Fibroblast of lung (primary cell): Measurements from ENCODE around the gene FGFR3.

Experiments used
- CTCF ChIP-seq, 2 donors: IDR thresholded peaks in 1 of 2; conservative IDR thresholded peaks in 1 of 2; 1 replicate in 1 of 2; 2 replicates in 1 of 2; pipeline ENCODE4 v1.5.1; 2011 to 2012; ENCODE audit warnings: low read length in 2 of 2, control low read depth in 1 of 2, inconsistent platforms in 1 of 2, low read depth in 1 of 2, mild to moderate bottlenecking in 1 of 2
- EZH2 ChIP-seq: IDR thresholded peaks from 2 replicates; pipeline ENCODE4 v1.5.1; 2012; ENCODE audit warnings: low read length, control low read depth, mild to moderate bottlenecking; ENCODE audit errors: missing control alignments

DNA sequence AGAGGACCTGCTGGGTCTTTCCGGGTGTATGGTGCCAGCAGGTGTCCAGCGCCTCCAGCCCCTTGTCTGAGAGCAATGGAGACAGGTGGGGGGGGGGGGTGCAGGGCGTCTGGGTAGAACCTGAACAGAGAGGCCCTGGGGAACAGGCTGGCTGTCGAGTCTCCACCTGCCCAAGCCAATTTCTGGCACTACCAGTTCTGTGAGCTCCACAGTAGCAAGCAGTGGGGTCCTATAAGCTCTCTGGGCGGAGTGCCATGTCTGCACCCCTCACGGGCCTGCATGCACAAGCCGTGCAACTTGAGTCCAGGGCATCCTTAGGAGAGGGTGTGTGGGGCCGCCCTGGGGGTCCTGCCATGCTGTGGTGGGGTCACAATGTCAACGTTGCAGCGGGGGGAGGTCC is 10.1 kb upstream of the FGFR3 start:
- TF ChIP-seq CTCF (conservative IDR thresholded peaks at IDR 0.05 in 1 of 2, IDR thresholded peaks at IDR 0.05 in 1 of 2; ENCODE audit: low read depth in 1 of 2, low read length in 2 of 2), result no peak
- no peak for TF ChIP-seq EZH2
